ENCODE measurements around the gene PAM.

Gene PAM

GRCh38 chr5:102874054-102874453 is 118.9 kb downstream of the PAM start:
- Histone ChIP-seq H3K9me3 (no peaks in the 10 kb centered on the region), H3K36me3 (replicated peaks) (no peaks in the 10 kb centered on the region), H3K4me1 (peaks cover 8% of the 10 kb centered on the region), H3K27me3 (ENCODE audit: low read depth) (no peaks in the 10 kb centered on the region), H3K4me3 (no peak overlapping the region)
- in situ Hi-C loops (cut with MboI; ENCODE audit: low sequenced_read_pairs), result no loop called here
- DNase-seq (ENCODE audit: low spot score in 2 of 2), result no peak

GRCh38 chr5:102875721-102876123 is 120.6 kb downstream of the PAM start:
- peaks cover 8% of the 10 kb centered on the region for H3K4me1 ChIP-seq
- no peak overlapping the region for H3K4me3 ChIP-seq
- DNase-seq (ENCODE audit: low spot score in 2 of 2), result peak in 1 of 2 experiments; percentile 33
- no peaks in the 10 kb centered on the region for H3K27me3 ChIP-seq (ENCODE audit: low read depth)
- H3K36me3 ChIP-seq (replicated peaks), result no peaks in the 10 kb centered on the region
- in situ Hi-C loops (cut with MboI; ENCODE audit: low sequenced_read_pairs), result no loop called here
- no peaks in the 10 kb centered on the region for H3K9me3 ChIP-seq

- in situ Hi-C loops (cut with MboI; ENCODE audit: low sequenced_read_pairs), result no loop called here
- H3K36me3 ChIP-seq (replicated peaks), result no peaks in the 10 kb centered on the region
- no peaks in the 10 kb centered on the region for H3K27me3 ChIP-seq (ENCODE audit: low read depth)
- no peaks in the 10 kb centered on the region for H3K9me3 ChIP-seq
- H3K4me1 ChIP-seq, result peaks cover 8% of the 10 kb centered on the region
- no peak for DNase-seq (ENCODE audit: low spot score in 2 of 2)
- H3K4me3 ChIP-seq, result no peak overlapping the region
Observed at GRCh38 chr5:102876610-102877009, 121.5 kb downstream of the PAM start.

GRCh38 chr5:102879741-102880140 is 124.6 kb downstream of the PAM start:
- no peak for DNase-seq (ENCODE audit: low spot score in 2 of 2)
- in situ Hi-C loops (cut with MboI; ENCODE audit: low sequenced_read_pairs), result no loop called here
- H3K9me3 ChIP-seq, result no peaks in the 10 kb centered on the region
- H3K36me3 ChIP-seq (replicated peaks), result no peaks in the 10 kb centered on the region
- peaks cover 8% of the 10 kb centered on the region for H3K4me1 ChIP-seq
- H3K4me3 ChIP-seq, result no peak overlapping the region
- no peaks in the 10 kb centered on the region for H3K27me3 ChIP-seq (ENCODE audit: low read depth)

GRCh38 chr5:102886586-102886985 is 131.5 kb downstream of the PAM start:
- in situ Hi-C loops (cut with MboI; ENCODE audit: low sequenced_read_pairs), result no loop called here
- H3K9me3 ChIP-seq, result no peaks in the 10 kb centered on the region
- no peaks in the 10 kb centered on the region for H3K4me1 ChIP-seq
- H3K27me3 ChIP-seq (ENCODE audit: low read depth), result no peaks in the 10 kb centered on the region
- H3K4me3 ChIP-seq, result no peak overlapping the region
- no peak for DNase-seq (ENCODE audit: low spot score in 2 of 2)
- no peaks in the 10 kb centered on the region for H3K36me3 ChIP-seq (replicated peaks)

DNA sequence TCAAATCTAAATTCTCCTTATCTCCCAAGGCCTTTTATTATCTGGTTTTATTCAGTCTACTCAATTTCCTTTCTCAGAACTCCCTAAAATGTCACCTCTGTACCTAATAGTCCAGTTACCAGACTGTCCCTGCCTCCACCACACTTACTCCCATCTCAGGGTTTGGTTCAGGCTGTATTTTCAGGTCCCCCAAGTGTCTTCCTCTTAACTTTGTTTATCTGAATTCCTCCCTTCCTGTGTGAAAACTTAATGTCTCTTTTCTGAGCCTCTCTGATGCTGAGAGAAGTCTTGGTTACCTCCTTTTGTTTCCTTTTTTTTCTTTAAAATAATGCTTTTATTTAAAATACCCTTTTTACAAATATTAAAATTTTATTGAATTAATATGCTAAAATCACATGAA is 133.4 kb downstream of the PAM start:
- H3K4me3 ChIP-seq, result no peak overlapping the region
- in situ Hi-C loops (cut with MboI; ENCODE audit: low sequenced_read_pairs), result no loop called here
- H3K27me3 ChIP-seq (ENCODE audit: low read depth), result no peaks in the 10 kb centered on the region
- H3K36me3 ChIP-seq (replicated peaks), result no peaks in the 10 kb centered on the region
- DNase-seq (ENCODE audit: low spot score in 2 of 2), result no peak
- H3K9me3 ChIP-seq, result no peaks in the 10 kb centered on the region
- no peaks in the 10 kb centered on the region for H3K4me1 ChIP-seq

- DNase-seq (ENCODE audit: low spot score in 2 of 2), result no peak
- Histone ChIP-seq H3K4me1 (no peaks in the 10 kb centered on the region), H3K36me3 (replicated peaks) (no peaks in the 10 kb centered on the region), H3K9me3 (no peaks in the 10 kb centered on the region), H3K27me3 (ENCODE audit: low read depth) (no peaks in the 10 kb centered on the region), H3K4me3 (no peak overlapping the region)
- in situ Hi-C loops (cut with MboI; ENCODE audit: low sequenced_read_pairs), result no loop called here
Observed at GRCh38 chr5:102889033-102889432, 133.9 kb downstream of the PAM start.

GRCh38 chr5:102890133-102890532 is 135.0 kb downstream of the PAM start:
- in situ Hi-C loops (cut with MboI; ENCODE audit: low sequenced_read_pairs), result no loop called here
- no peak overlapping the region for H3K4me3 ChIP-seq

GRCh38 chr5:102891175-102891574 is 136.1 kb downstream of the PAM start:
- Histone ChIP-seq H3K36me3 (replicated peaks) (no peaks in the 10 kb centered on the region), H3K4me1 (no peaks in the 10 kb centered on the region), H3K4me3 (no peak overlapping the region), H3K27me3 (ENCODE audit: low read depth) (no peaks in the 10 kb centered on the region), H3K9me3 (no peaks in the 10 kb centered on the region)
- in situ Hi-C loops (cut with MboI; ENCODE audit: low sequenced_read_pairs), result no loop called here
- DNase-seq (ENCODE audit: low spot score in 2 of 2), result no peak

More at GRCh38 chr5:102890133-102890532, 135.0 kb downstream of the PAM start:
- no peak for DNase-seq (ENCODE audit: low spot score in 2 of 2)
- Histone ChIP-seq H3K4me1 (no peaks in the 10 kb centered on the region), H3K36me3 (replicated peaks) (no peaks in the 10 kb centered on the region), H3K27me3 (ENCODE audit: low read depth) (no peaks in the 10 kb centered on the region), H3K9me3 (no peaks in the 10 kb centered on the region)

- Histone ChIP-seq H3K36me3 (replicated peaks) (no peaks in the 10 kb centered on the region), H3K4me1 (no peaks in the 10 kb centered on the region), H3K4me3 (no peak overlapping the region), H3K9me3 (no peaks in the 10 kb centered on the region), H3K27me3 (ENCODE audit: low read depth) (no peaks in the 10 kb centered on the region)
- no peak for DNase-seq (ENCODE audit: low spot score in 2 of 2)
- in situ Hi-C loops (cut with MboI; ENCODE audit: low sequenced_read_pairs), result no loop called here
Observed at GRCh38 chr5:102893942-102894341, 138.8 kb downstream of the PAM start.

GRCh38 chr5:102895234-102895633 is 140.1 kb downstream of the PAM start:
- H3K27me3 ChIP-seq (ENCODE audit: low read depth), result no peaks in the 10 kb centered on the region
- no peak overlapping the region for H3K4me3 ChIP-seq
- in situ Hi-C loops (cut with MboI; ENCODE audit: low sequenced_read_pairs), result no loop called here
- H3K9me3 ChIP-seq, result no peaks in the 10 kb centered on the region
- no peaks in the 10 kb centered on the region for H3K36me3 ChIP-seq (replicated peaks)
- peaks cover 4% of the 10 kb centered on the region; the same call in 1 of the 2 replicates for H3K4me1 ChIP-seq
- no peak for DNase-seq (ENCODE audit: low spot score in 2 of 2)

GRCh38 chr5:102895976-102896375 is 140.9 kb downstream of the PAM start:
- no peak for DNase-seq (ENCODE audit: low spot score in 2 of 2)
- in situ Hi-C loops (cut with MboI; ENCODE audit: low sequenced_read_pairs), result no loop called here
- peaks cover 4% of the 10 kb centered on the region; the same call in 1 of the 2 replicates for H3K4me1 ChIP-seq
- H3K9me3 ChIP-seq, result no peaks in the 10 kb centered on the region
- H3K27me3 ChIP-seq (ENCODE audit: low read depth), result no peaks in the 10 kb centered on the region
- H3K36me3 ChIP-seq (replicated peaks), result no peaks in the 10 kb centered on the region
- no peak overlapping the region for H3K4me3 ChIP-seq

- peaks cover 17% of the 10 kb centered on the region for H3K4me1 ChIP-seq
- H3K9me3 ChIP-seq, result no peaks in the 10 kb centered on the region
- DNase-seq (ENCODE audit: low spot score in 2 of 2), result no peak
- H3K27me3 ChIP-seq (ENCODE audit: low read depth), result no peaks in the 10 kb centered on the region
- in situ Hi-C loops (cut with MboI; ENCODE audit: low sequenced_read_pairs), result no loop called here
- H3K36me3 ChIP-seq (replicated peaks), result no peaks in the 10 kb centered on the region
- no peak overlapping the region for H3K4me3 ChIP-seq
Observed at GRCh38 chr5:102901424-102902134, 146.5 kb downstream of the PAM start.

DNA sequence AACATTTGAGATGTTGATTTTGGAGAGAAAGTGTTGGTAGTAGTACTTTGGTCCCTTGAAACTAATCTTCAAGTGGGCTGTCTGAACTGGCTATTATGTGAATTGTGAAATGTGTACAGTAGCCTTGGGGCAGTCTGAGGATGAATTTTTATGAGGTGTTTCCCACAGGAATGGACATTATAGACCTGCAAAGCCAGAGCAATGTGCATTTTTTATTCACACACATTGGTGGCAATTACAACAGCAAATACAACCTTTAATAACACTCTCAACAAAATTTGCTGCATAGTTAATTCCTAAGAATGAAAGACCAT is 147.0 kb downstream of the PAM start:
- Histone ChIP-seq H3K4me1 (peaks cover 17% of the 10 kb centered on the region), H3K36me3 (replicated peaks) (no peaks in the 10 kb centered on the region), H3K4me3 (no peak overlapping the region), H3K9me3 (no peaks in the 10 kb centered on the region), H3K27me3 (ENCODE audit: low read depth) (no peaks in the 10 kb centered on the region)
- peak; percentile 66 to 94 for DNase-seq (ENCODE audit: low spot score in 2 of 2)
- in situ Hi-C loops (cut with MboI; ENCODE audit: low sequenced_read_pairs), result no loop called here

DNA sequence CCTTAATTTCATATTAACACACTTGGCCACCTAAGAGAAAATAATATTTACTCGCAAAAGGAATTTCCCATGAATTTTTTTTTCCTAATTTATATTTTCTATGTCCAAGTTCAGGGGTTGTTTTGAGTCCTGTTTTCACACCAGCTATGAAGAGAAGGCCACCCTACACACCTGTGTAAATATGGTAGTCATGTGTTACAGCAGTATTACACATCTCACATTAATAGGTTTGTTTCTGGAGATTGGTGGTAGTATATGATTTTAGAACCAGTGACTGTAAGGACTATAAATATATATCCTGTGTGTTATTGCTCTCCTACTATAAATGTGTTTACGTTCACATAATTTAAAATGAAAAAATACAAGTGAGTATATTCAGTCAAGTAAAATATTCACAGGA is 147.5 kb downstream of the PAM start:
- H3K27me3 ChIP-seq (ENCODE audit: low read depth), result no peaks in the 10 kb centered on the region
- H3K4me3 ChIP-seq, result no peak overlapping the region
- H3K9me3 ChIP-seq, result no peaks in the 10 kb centered on the region
- H3K4me1 ChIP-seq, result peaks cover 17% of the 10 kb centered on the region
- no peak for DNase-seq (ENCODE audit: low spot score in 2 of 2)
- in situ Hi-C loops (cut with MboI; ENCODE audit: low sequenced_read_pairs), result no loop called here
- no peaks in the 10 kb centered on the region for H3K36me3 ChIP-seq (replicated peaks)

Data from HAP-1 (cell line).